Measurements from ENCODE around the gene LRRIQ1. TPM values are rescaled to one million over a fixed set of nuclear protein-coding genes. Genes with fewer than 3 reads are reported as not detected.

Gene LRRIQ1
- total and polyA plus RNA-seq, 2 of the 4 experiments (the other 2 are of a cell fraction): under 0.01 to 0.05 TPM

GRCh38 chr12:85280984-85281630 is 245.0 kb downstream of the LRRIQ1 start:
- Histone ChIP-seq H3K9ac (ENCODE audit: low read depth, low read length) (no peak overlapping the region), H2AK9ac (replicated peaks; ENCODE audit: low read depth, low read length, poor library complexity) (no peak overlapping the region), H2AK5ac (ENCODE audit: low read depth, low read length) (no peak overlapping the region), H3K4me3 (ENCODE audit: insufficient read depth, low read depth, low read length) (no peak overlapping the region), H3K18ac (ENCODE audit: low read depth, low read length) (no peak overlapping the region), H3K56ac (ENCODE audit: extremely low read depth, insufficient read depth, low read length) (no peak overlapping the region), H4K91ac (ENCODE audit: insufficient read depth, low read depth, low read length) (no peak overlapping the region), H4K5ac (ENCODE audit: low read depth, low read length) (no peak overlapping the region), H4K20me1 (ENCODE audit: insufficient read depth, low read length) (no peaks in the 10 kb centered on the region), H3K27me3 (ENCODE audit: control insufficient read depth, insufficient read depth, low read length) (peaks cover 45% of the 10 kb centered on the region), H3K4me2 (ENCODE audit: low read depth, low read length) (peak overlapping the region; percentile 99; the same call in 1 of the 2 replicates), H3K9me1 (ENCODE audit: insufficient read depth, low read length) (no peaks in the 10 kb centered on the region), H3K9me3 (ENCODE audit: control insufficient read depth, insufficient read depth, low read length) (peaks cover 13% of the 10 kb centered on the region), H3K4ac (ENCODE audit: low read depth, low read length) (no peak overlapping the region), H3K14ac (replicated peaks; ENCODE audit: low read depth, low read length) (no peak overlapping the region), H2BK20ac (ENCODE audit: low read depth, low read length) (no peak overlapping the region), H2AFZ (replicated peaks; ENCODE audit: low read length, poor library complexity) (no peak overlapping the region), H3K23ac (ENCODE audit: low read depth, low read length) (no peak overlapping the region), H2BK120ac (ENCODE audit: low read depth, low read length) (no peak overlapping the region), H3K79me1 (ENCODE audit: low read depth in 1 of 2, low read length in 2 of 2) (no peaks in the 10 kb centered on the region), H3K36me3 (ENCODE audit: control insufficient read depth, insufficient read depth, low read length) (no peaks in the 10 kb centered on the region), H2BK5ac (ENCODE audit: low read depth, low read length, poor library complexity, severe bottlenecking) (no peak overlapping the region), H4K8ac (ENCODE audit: low read depth in 2 of 2, low read length in 2 of 2) (no peak overlapping the region), H3K4me1 (ENCODE audit: control insufficient read depth, insufficient read depth, low read length) (no peaks in the 10 kb centered on the region), H3K27ac (ENCODE audit: insufficient read depth, low read length) (no peak overlapping the region), H2BK15ac (ENCODE audit: low read depth, low read length) (no peak overlapping the region)
- no TSS peak for BruUV-seq (replicated peaks)
- ChIA-PET POLR2A (ENCODE audit: unreplicated experiment) (no interaction called here), CTCF (no interaction called here)
- in situ Hi-C loops (cut with MboI; ENCODE audit: low sequenced_read_pairs) (no loop called here), intact Hi-C loops (cut with micrococcal nuclease) (no loop called here), dilution Hi-C loops (cut with HindIII; ENCODE audit: low sequenced_read_pairs, unreplicated experiment) (no loop called here)
- no CpG with 5 or more reads among the region's 15 CpGs for WGBS, 2 experiments (ENCODE audit: extremely low coverage in 2 of 2, insufficient read length in 1 of 2)
- TF ChIP-seq, protein P1, sequence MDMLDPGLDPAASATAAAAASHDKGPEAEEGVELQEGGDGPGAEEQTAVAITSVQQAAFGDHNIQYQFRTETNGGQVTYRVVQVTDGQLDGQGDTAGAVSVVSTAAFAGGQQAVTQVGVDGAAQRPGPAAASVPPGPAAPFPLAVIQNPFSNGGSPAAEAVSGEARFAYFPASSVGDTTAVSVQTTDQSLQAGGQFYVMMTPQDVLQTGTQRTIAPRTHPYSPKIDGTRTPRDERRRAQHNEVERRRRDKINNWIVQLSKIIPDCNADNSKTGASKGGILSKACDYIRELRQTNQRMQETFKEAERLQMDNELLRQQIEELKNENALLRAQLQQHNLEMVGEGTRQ (IDR thresholded peaks at IDR 0.05; ENCODE audit: low read depth, low read length): no peak
- TF ChIP-seq CEBPB (IDR thresholded peaks at IDR 0.05; ENCODE audit: low read depth, low read length) (no peak), NFE2L2 (IDR thresholded peaks at IDR 0.05; ENCODE audit: low read depth, low read length) (no peak), RAD21 (IDR thresholded peaks at IDR 0.05; ENCODE audit: low read length) (no peak), FOS (IDR thresholded peaks at IDR 0.05; ENCODE audit: low read depth, low read length) (no peak), MAZ (IDR thresholded peaks at IDR 0.05; ENCODE audit: borderline replicate concordance, low read depth, low read length) (no peak), RFX5 (IDR thresholded peaks at IDR 0.05; ENCODE audit: low read depth, low read length) (no peak), CTCF (conservative IDR thresholded peaks at IDR 0.05; ENCODE audit: low read depth, low read length) (no peak), RCOR1 (IDR thresholded peaks at IDR 0.05; ENCODE audit: insufficient replicate concordance, low read length) (no peak), BHLHE40 (IDR thresholded peaks at IDR 0.05; ENCODE audit: low read depth, low read length) (no peak), CHD1 (IDR thresholded peaks at IDR 0.05; ENCODE audit: low read depth, low read length) (no peak), SMC3 (IDR thresholded peaks at IDR 0.05; ENCODE audit: low read depth, low read length) (no peak), MAFK (IDR thresholded peaks at IDR 0.05; ENCODE audit: low read depth, low read length) (no peak)
- TF ChIP-seq, protein P2, sequence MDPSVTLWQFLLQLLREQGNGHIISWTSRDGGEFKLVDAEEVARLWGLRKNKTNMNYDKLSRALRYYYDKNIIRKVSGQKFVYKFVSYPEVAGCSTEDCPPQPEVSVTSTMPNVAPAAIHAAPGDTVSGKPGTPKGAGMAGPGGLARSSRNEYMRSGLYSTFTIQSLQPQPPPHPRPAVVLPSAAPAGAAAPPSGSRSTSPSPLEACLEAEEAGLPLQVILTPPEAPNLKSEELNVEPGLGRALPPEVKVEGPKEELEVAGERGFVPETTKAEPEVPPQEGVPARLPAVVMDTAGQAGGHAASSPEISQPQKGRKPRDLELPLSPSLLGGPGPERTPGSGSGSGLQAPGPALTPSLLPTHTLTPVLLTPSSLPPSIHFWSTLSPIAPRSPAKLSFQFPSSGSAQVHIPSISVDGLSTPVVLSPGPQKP (IDR thresholded peaks at IDR 0.05; ENCODE audit: borderline replicate concordance, low read depth, low read length): no peak
- no peak for ATAC-seq (ENCODE audit: low read depth)
- no peak for DNase-seq
